Skeletal muscle satellite cell (primary cell): Measurements from ENCODE around the gene BAG2.

Experiments used
- H3K27me3 ChIP-seq: 2 replicates; pipeline ENCODE4 v1.7.0; 2013; ENCODE audit warnings: low read length; ENCODE audit not compliant: control insufficient read depth, insufficient read depth
- H3K36me3 ChIP-seq: 2 replicates; pipeline ENCODE4 v1.7.0; 2013; ENCODE audit warnings: mild to moderate bottlenecking, control low read depth, low read length; ENCODE audit not compliant: insufficient read depth
- H3K4me1 ChIP-seq: 2 replicates; pipeline ENCODE4 v1.7.0; 2013; ENCODE audit warnings: low read length; ENCODE audit not compliant: control insufficient read depth, insufficient read depth
- H3K4me2 ChIP-seq: 2 replicates; pipeline ENCODE4 v1.7.0; 2013; ENCODE audit warnings: mild to moderate bottlenecking, low read length
- H3K4me3 ChIP-seq: 2 replicates; pipeline ENCODE4 v1.7.0; 2013; ENCODE audit warnings: low read length
- H3K9ac ChIP-seq: 2 replicates; pipeline ENCODE4 v1.7.0; 2013; ENCODE audit warnings: mild to moderate bottlenecking, low read depth, low read length, moderate library complexity
- H3K9me3 ChIP-seq: replicated peaks from 2 replicates; pipeline ENCODE4 v1.7.0; 2013; ENCODE audit warnings: mild to moderate bottlenecking, control low read depth, low read length

The BAG2 gene

GRCh38 chr6:57224769-57225515, 52.8 kb downstream of the BAG2 start:
- no peaks in the 10 kb centered on the region for H3K9me3 ChIP-seq
- H3K9ac ChIP-seq: no peak overlapping the region
- H3K27me3 ChIP-seq: no peaks in the 10 kb centered on the region
- H3K4me2 ChIP-seq: no peak overlapping the region
- no peaks in the 10 kb centered on the region for H3K36me3 ChIP-seq
- peaks cover 15% of the 10 kb centered on the region for H3K4me1 ChIP-seq
- no peak overlapping the region for H3K4me3 ChIP-seq

GRCh38 chr6:57226221-57226620, 54.1 kb downstream of the BAG2 start:
- H3K4me3 ChIP-seq: no peak overlapping the region
- H3K9ac ChIP-seq: no peak overlapping the region
- H3K4me2 ChIP-seq: no peak overlapping the region
- peaks cover 15% of the 10 kb centered on the region for H3K4me1 ChIP-seq
- no peaks in the 10 kb centered on the region for H3K36me3 ChIP-seq
- no peaks in the 10 kb centered on the region for H3K9me3 ChIP-seq
- H3K27me3 ChIP-seq: no peaks in the 10 kb centered on the region
